DND-41 (cell line): ENCODE results near the gene BTNL9.

Experiments
- ATAC-seq: fragments of 200-7000 bp; cut with Tn5 transposase; 3 replicates; pipeline ENCODE4 v1.9.1; 2021; ENCODE audit warnings: low read depth; ENCODE audit not compliant: insufficient read depth
- DNase-seq: peaks from one replicate; pipeline ENCODE4 v3.0.0-alpha.2; 2020
- H2AFZ ChIP-seq: 2 replicates; pipeline ENCODE4 v1.6.0; 2012; ENCODE audit warnings: low read depth, low read length
- H3K27ac ChIP-seq: 2 replicates; pipeline ENCODE4 v1.5.1; 2012; ENCODE audit warnings: low read length, inconsistent platforms
- H3K27me3 ChIP-seq: fragments of 200-600 bp; sonication (generic); 2 replicates; pipeline ENCODE4 v1.6.0; 2012; ENCODE audit warnings: low read length, mild to moderate bottlenecking, inconsistent platforms; ENCODE audit not compliant: insufficient read depth, poor library complexity
- H3K36me3 ChIP-seq: 2 replicates; pipeline ENCODE4 v1.5.1; 2012; ENCODE audit warnings: low read length, inconsistent platforms; ENCODE audit not compliant: insufficient read depth
- H3K4me1 ChIP-seq: 2 replicates; pipeline ENCODE4 v1.5.1; 2012; ENCODE audit warnings: mild to moderate bottlenecking, low read length; ENCODE audit not compliant: insufficient read depth
- H3K4me2 ChIP-seq: 2 replicates; pipeline ENCODE4 v1.6.0; 2012; ENCODE audit warnings: mild to moderate bottlenecking, moderate library complexity, low read length, inconsistent platforms; ENCODE audit not compliant: insufficient read depth
- H3K4me3 ChIP-seq, 2 experiments: fragments of 200-600 bp in 1 of 2; shearing (Covaris generic) in 1 of 2; 2 replicates each; pipeline ENCODE4 v1.5.1; 2012 to 2016; ENCODE audit warnings: inconsistent platforms in 2 of 2, low read length in 2 of 2, mild to moderate bottlenecking in 2 of 2, low read depth in 1 of 2, moderate library complexity in 1 of 2
- H3K79me2 ChIP-seq: 2 replicates; pipeline ENCODE4 v1.6.0; 2012; ENCODE audit warnings: low read length, inconsistent platforms; ENCODE audit not compliant: insufficient read depth
- H3K9ac ChIP-seq: 2 replicates; pipeline ENCODE4 v1.6.0; 2012; ENCODE audit warnings: low read depth, mild to moderate bottlenecking, inconsistent platforms, low read length, moderate library complexity
- H3K9me3 ChIP-seq: 2 replicates; pipeline ENCODE4 v1.5.1; 2012; ENCODE audit warnings: low read length, moderate library complexity, mild to moderate bottlenecking, inconsistent platforms; ENCODE audit not compliant: insufficient read depth, severe bottlenecking
- H4K20me1 ChIP-seq: 2 replicates; pipeline ENCODE4 v1.6.0; 2012; ENCODE audit warnings: low read length; ENCODE audit not compliant: insufficient read depth
- EZH2 ChIP-seq: IDR thresholded peaks from 3 replicates; pipeline ENCODE4 v1.6.1; 2012; ENCODE audit warnings: borderline replicate concordance, low read depth, mild to moderate bottlenecking, moderate library complexity, low read length, inconsistent platforms; ENCODE audit not compliant: severe bottlenecking
- TF ChIP-seq, protein P1 (sequence below): IDR thresholded peaks from 2 replicates; pipeline ENCODE4 v1.5.1; 2012; ENCODE audit warnings: borderline replicate concordance, low read length, moderate library complexity, mild to moderate bottlenecking; ENCODE audit not compliant: poor library complexity, severe bottlenecking; ENCODE audit errors: extremely low read depth

BTNL9 gene

DNA sequence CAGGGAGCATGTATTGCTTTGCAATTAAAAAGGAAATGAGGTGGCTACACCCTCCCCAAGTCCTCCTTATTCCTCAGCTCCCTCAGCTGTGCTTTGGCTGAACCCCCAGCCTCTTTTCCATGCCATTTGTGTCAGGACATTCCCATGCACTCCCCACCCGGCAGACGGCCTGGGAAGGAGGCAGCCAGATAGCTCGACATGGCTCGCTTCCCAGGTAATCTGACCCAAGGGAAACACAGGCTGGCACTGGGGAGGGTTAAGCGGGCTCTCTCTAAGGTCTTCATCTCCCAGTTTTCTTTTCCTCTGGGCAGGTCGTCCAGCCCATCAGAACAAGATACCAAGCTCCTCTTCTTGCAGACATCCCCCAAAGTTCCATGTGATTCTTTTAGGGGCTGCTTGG is 31.2 kb downstream of the BTNL9 start:
- no peak for ATAC-seq
- TF ChIP-seq, protein P1, sequence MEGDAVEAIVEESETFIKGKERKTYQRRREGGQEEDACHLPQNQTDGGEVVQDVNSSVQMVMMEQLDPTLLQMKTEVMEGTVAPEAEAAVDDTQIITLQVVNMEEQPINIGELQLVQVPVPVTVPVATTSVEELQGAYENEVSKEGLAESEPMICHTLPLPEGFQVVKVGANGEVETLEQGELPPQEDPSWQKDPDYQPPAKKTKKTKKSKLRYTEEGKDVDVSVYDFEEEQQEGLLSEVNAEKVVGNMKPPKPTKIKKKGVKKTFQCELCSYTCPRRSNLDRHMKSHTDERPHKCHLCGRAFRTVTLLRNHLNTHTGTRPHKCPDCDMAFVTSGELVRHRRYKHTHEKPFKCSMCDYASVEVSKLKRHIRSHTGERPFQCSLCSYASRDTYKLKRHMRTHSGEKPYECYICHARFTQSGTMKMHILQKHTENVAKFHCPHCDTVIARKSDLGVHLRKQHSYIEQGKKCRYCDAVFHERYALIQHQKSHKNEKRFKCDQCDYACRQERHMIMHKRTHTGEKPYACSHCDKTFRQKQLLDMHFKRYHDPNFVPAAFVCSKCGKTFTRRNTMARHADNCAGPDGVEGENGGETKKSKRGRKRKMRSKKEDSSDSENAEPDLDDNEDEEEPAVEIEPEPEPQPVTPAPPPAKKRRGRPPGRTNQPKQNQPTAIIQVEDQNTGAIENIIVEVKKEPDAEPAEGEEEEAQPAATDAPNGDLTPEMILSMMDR = no peak
- no peak for TF ChIP-seq EZH2
- H3K9ac ChIP-seq = no peak overlapping the region
- H3K4me3 ChIP-seq = no peak overlapping the region
- H3K9me3 ChIP-seq = no peaks in the 10 kb centered on the region
- no peak overlapping the region for H3K4me2 ChIP-seq
- H2AFZ ChIP-seq = no peak overlapping the region
- DNase-seq = no peak
- no peaks in the 10 kb centered on the region for H4K20me1 ChIP-seq
- no peaks in the 10 kb centered on the region for H3K36me3 ChIP-seq
- no peak overlapping the region for H3K27ac ChIP-seq
- H3K79me2 ChIP-seq = no peaks in the 10 kb centered on the region
- H3K27me3 ChIP-seq = peaks cover 3% of the 10 kb centered on the region
- no peaks in the 10 kb centered on the region for H3K4me1 ChIP-seq

DNA sequence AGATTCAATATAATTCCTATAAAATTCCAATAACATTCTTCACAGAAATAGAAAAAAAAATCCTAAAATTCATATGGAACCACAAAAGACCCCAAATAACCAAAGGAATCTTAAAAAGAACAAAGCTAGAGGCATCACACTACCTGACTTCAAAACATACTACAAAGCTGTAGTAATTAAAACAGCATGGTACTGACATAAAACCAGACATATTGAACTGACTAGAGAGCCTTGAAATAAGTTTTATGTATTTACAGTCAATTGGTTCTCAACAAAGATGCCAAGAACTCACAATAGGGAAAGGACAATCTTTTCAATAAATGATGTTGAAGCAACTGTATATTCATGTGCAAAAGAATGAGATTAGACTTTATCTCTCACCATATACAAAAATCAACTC is 36.9 kb downstream of the BTNL9 start:
- no peak for ATAC-seq

DNA sequence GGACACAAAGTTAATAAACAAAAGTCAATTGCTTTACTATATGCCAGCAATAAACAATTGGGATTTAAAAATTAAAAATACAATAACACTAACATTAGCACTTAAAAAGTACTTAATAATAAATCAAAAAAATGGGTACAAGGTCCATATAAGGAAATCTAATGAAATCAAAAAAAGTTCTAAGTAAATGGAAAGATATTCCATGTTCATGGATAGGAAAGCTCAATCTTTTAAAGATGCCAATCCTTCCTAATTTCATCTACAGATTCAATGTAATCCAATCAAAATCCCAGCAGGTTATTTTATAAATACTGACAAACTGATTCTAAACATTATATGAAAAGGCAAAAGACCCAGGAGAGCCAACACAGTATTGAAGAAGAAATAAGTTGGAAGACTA is 41.9 kb downstream of the BTNL9 start:
- no peak overlapping the region for H3K9ac ChIP-seq
- ATAC-seq (no peak), DNase-seq (no peak)
- H4K20me1 ChIP-seq = no peaks in the 10 kb centered on the region
- H3K4me1 ChIP-seq = no peaks in the 10 kb centered on the region
- no peaks in the 10 kb centered on the region for H3K36me3 ChIP-seq
- H3K4me2 ChIP-seq = no peak overlapping the region
- H3K4me3 ChIP-seq = no peak overlapping the region
- no peaks in the 10 kb centered on the region for H3K79me2 ChIP-seq
- peaks cover 4% of the 10 kb centered on the region for H3K27me3 ChIP-seq
- H3K9me3 ChIP-seq = no peaks in the 10 kb centered on the region
- no peak overlapping the region for H2AFZ ChIP-seq
- no peak overlapping the region for H3K27ac ChIP-seq
- no peak for TF ChIP-seq EZH2
- TF ChIP-seq, protein P1 = no peak

More for the DNA sequence above, 36.9 kb downstream of the BTNL9 start:
- Histone ChIP-seq H3K4me3 (no peak overlapping the region), H3K4me1 (no peaks in the 10 kb centered on the region), H3K9ac (no peak overlapping the region), H3K36me3 (no peaks in the 10 kb centered on the region), H3K27me3 (peaks cover 7% of the 10 kb centered on the region), H3K79me2 (no peaks in the 10 kb centered on the region), H3K9me3 (no peaks in the 10 kb centered on the region), H3K4me2 (no peak overlapping the region), H2AFZ (no peak overlapping the region), H4K20me1 (no peaks in the 10 kb centered on the region), H3K27ac (no peak overlapping the region)
- DNase-seq = no peak
- TF ChIP-seq EZH2 = no peak
- TF ChIP-seq, protein P1 = no peak

DNA sequence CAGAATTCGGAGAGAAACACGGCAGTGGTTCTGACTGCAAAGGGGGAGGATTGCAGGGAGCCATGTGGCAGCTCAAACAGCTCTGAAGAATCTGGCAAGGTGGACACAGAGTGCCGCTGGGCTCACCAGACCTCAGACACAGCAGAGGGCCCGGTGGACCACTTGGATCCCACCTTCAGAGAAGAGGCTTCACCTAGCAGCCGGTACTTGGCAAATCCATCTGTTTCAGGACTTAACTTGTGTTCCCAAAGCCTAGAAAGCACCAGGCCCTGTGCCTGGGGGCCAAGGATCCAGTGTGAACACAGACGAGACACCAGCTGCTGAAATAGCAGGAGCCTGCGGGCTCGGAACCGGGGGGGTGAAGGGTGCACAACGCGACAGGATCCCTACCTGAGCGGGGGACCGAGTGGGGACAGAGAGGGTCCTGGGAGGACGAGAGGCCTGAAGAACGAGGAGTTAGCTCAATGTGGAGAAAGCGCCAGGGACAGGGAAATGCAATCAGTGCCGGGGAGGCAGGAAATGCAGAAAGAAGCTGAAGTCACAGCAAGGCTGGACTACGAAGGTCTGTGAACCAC is 44.6 kb downstream of the BTNL9 start:
- no peaks in the 10 kb centered on the region for H3K4me1 ChIP-seq
- H3K27ac ChIP-seq = no peak overlapping the region
- DNase-seq = no peak
- no peak for ATAC-seq
- H3K27me3 ChIP-seq = peaks cover 4% of the 10 kb centered on the region
- no peaks in the 10 kb centered on the region for H3K79me2 ChIP-seq
- no peaks in the 10 kb centered on the region for H3K36me3 ChIP-seq
- no peak overlapping the region for H3K4me3 ChIP-seq
- no peaks in the 10 kb centered on the region for H4K20me1 ChIP-seq
- H3K4me2 ChIP-seq = no peak overlapping the region
- no peak overlapping the region; the same call in 1 of the 2 replicates for H2AFZ ChIP-seq
- H3K9me3 ChIP-seq = no peaks in the 10 kb centered on the region
- no peak overlapping the region for H3K9ac ChIP-seq
- TF ChIP-seq EZH2 = no peak
- TF ChIP-seq, protein P1 = no peak
